CD4-positive, alpha-beta T cell (primary cell): Measurements from ENCODE around the gene LPCAT1. TPM values are rescaled to one million over a fixed set of nuclear protein-coding genes. Genes with fewer than 3 reads are reported as not detected.

Experiments
- ATAC-seq: fragments of 200-7000 bp; cut with Tn5 transposase; one replicate; pipeline ENCODE4 v1.10.0; 2022; ENCODE audit warnings: mild to moderate bottlenecking; ENCODE audit not compliant: poor library complexity
- CTCF ChIA-PET: fragments of 350-600 bp; sonication (Branson Sonifier 250); formaldehyde crosslinking; loops from one replicate; lab custom pipeline; 2021; ENCODE audit warnings: antibody characterized with exemption, inconsistent platforms; lab: Charles Lee
- POLR2A ChIA-PET: fragments of 350-600 bp; sonication (Branson Sonifier 250); formaldehyde crosslinking; loops from one replicate; lab custom pipeline; 2021; ENCODE audit warnings: antibody characterized with exemption, inconsistent platforms; lab: Charles Lee
- DNase-seq, 14 experiments: peaks; one replicate each; pipeline ENCODE4 v3.0.0-alpha.2; 2013 to 2020; ENCODE audit warnings: mixed read lengths in 2 of 14
- H3K27ac ChIP-seq, 2 donors: one replicate each; pipeline versions ENCODE4 v1.5.1 to v1.7.0; 2013; ENCODE audit warnings: low read length in 2 of 2, low read depth in 1 of 2, mild to moderate bottlenecking in 1 of 2
- H3K27me3 ChIP-seq, 2 experiments: 1 replicate in 1 of 2; 2 replicates in 1 of 2; pipeline versions ENCODE4 v1.6.1 to v1.7.0; 2013; ENCODE audit warnings: low read length in 2 of 2, control low read depth in 1 of 2, mild to moderate bottlenecking in 1 of 2, moderate library complexity in 1 of 2; ENCODE audit not compliant: insufficient read depth in 2 of 2, control insufficient read depth in 1 of 2
- H3K36me3 ChIP-seq: one replicate; pipeline ENCODE4 v1.6.1; 2013; ENCODE audit warnings: low read length, control low read depth; ENCODE audit not compliant: insufficient read depth
- H3K4me1 ChIP-seq: one replicate; pipeline ENCODE4 v1.6.1; 2013; ENCODE audit warnings: low read length, control low read depth; ENCODE audit not compliant: insufficient read depth
- H3K4me3 ChIP-seq: one replicate; pipeline ENCODE4 v1.5.1; 2013; ENCODE audit warnings: mild to moderate bottlenecking, low read length, moderate library complexity
- H3K9me3 ChIP-seq, 2 experiments: 1 replicate in 1 of 2; 2 replicates in 1 of 2; pipeline versions ENCODE4 v1.6.1 to v1.7.0; 2013; ENCODE audit warnings: low read length in 2 of 2, mild to moderate bottlenecking in 2 of 2, control low read depth in 1 of 2, moderate library complexity in 1 of 2; ENCODE audit not compliant: control insufficient read depth in 1 of 2, insufficient read depth in 1 of 2
- H3K27ac Mint-ChIP-seq: one replicate; pipeline ENCODE4 v1.8.0; 2020; ENCODE audit warnings: mixed read lengths
- H3K27me3 Mint-ChIP-seq: one replicate; pipeline ENCODE4 v1.8.0; 2021; ENCODE audit warnings: mixed read lengths
- H3K36me3 Mint-ChIP-seq: one replicate; pipeline ENCODE4 v1.8.0; 2021; ENCODE audit warnings: low read depth, mixed read lengths
- H3K4me1 Mint-ChIP-seq: one replicate; pipeline ENCODE4 v1.8.0; 2021; ENCODE audit warnings: low read depth, mixed read lengths
- H3K4me3 Mint-ChIP-seq: one replicate; pipeline ENCODE4 v1.8.0; 2020; ENCODE audit warnings: mild to moderate bottlenecking, mixed read lengths
- H3K9me3 Mint-ChIP-seq: one replicate; pipeline ENCODE4 v1.8.0; 2020; ENCODE audit warnings: mixed read lengths
- intact Hi-C, 2 experiments: fragments of 100-400 bp; cut with DNase I in 1 of 2; cut with micrococcal nuclease in 1 of 2; formaldehyde crosslinking; loops; one replicate each; pipeline versions ENCODE4 v1.15.1 to v1.9.0; 2023 to 2025; cut with DNase I, micrococcal nuclease
- total RNA-seq, 174 experiments: library from RNA in 2 of 174; stranded (reverse) in 2 of 174; gene quantifications; one replicate each; pipeline ENCODE4 v1.2.3 and lab custom pipeline; 2021 to 2026
- TF ChIP-seq, protein P1 (sequence below): fragments of 200-600 bp; IDR thresholded peaks from one replicate; pipeline ENCODE4 v1.8.0; 2022; ENCODE audit warnings: antibody characterized with exemption, mild to moderate bottlenecking

The LPCAT1 gene
- total RNA-seq, 2 experiments from 2014 or later, result 20.4 to 21.2 TPM

- intact Hi-C loops, result no loop called here
- ChIA-PET POLR2A (no interaction called here), CTCF (no interaction called here)
- no peak overlapping the region for H3K27ac Mint-ChIP-seq
- Histone ChIP-seq H3K27me3 (no peaks in the 10 kb centered on the region), H3K27ac (no peak overlapping the region), H3K4me3 (no peak overlapping the region), H3K36me3 (peaks cover 44% of the 10 kb centered on the region), H3K9me3 (no peaks in the 10 kb centered on the region), H3K4me1 (peaks cover 6% of the 10 kb centered on the region)
- no peak overlapping the region for H3K4me3 Mint-ChIP-seq
- TF ChIP-seq, protein P1, sequence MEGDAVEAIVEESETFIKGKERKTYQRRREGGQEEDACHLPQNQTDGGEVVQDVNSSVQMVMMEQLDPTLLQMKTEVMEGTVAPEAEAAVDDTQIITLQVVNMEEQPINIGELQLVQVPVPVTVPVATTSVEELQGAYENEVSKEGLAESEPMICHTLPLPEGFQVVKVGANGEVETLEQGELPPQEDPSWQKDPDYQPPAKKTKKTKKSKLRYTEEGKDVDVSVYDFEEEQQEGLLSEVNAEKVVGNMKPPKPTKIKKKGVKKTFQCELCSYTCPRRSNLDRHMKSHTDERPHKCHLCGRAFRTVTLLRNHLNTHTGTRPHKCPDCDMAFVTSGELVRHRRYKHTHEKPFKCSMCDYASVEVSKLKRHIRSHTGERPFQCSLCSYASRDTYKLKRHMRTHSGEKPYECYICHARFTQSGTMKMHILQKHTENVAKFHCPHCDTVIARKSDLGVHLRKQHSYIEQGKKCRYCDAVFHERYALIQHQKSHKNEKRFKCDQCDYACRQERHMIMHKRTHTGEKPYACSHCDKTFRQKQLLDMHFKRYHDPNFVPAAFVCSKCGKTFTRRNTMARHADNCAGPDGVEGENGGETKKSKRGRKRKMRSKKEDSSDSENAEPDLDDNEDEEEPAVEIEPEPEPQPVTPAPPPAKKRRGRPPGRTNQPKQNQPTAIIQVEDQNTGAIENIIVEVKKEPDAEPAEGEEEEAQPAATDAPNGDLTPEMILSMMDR, result no peak
- H3K36me3 Mint-ChIP-seq, result peaks cover 34% of the 10 kb centered on the region
- no peaks in the 10 kb centered on the region for H3K9me3 Mint-ChIP-seq
- H3K4me1 Mint-ChIP-seq, result no peaks in the 10 kb centered on the region
- H3K27me3 Mint-ChIP-seq, result no peaks in the 10 kb centered on the region
- no peak for ATAC-seq
- DNase-seq, result no peak
These were observed 41.8 kb downstream of the LPCAT1 start for GRCh38 chr5:1481959-1482331.

- no peak overlapping the region for H3K27ac ChIP-seq
- intact Hi-C loops, result no loop called here
- no peaks in the 10 kb centered on the region for H3K9me3 ChIP-seq
- H3K27ac Mint-ChIP-seq, result no peak overlapping the region
- H3K9me3 Mint-ChIP-seq, result no peaks in the 10 kb centered on the region
- no peak overlapping the region for H3K4me3 ChIP-seq
- H3K4me1 ChIP-seq, result peaks cover 6% of the 10 kb centered on the region
- no peak overlapping the region for H3K4me3 Mint-ChIP-seq
- CTCF ChIA-PET, result no interaction called here
- H3K27me3 ChIP-seq, result no peaks in the 10 kb centered on the region
- H3K36me3 Mint-ChIP-seq, result peaks cover 39% of the 10 kb centered on the region
- ATAC-seq (no peak), DNase-seq (no peak)
- H3K27me3 Mint-ChIP-seq, result no peaks in the 10 kb centered on the region
- H3K4me1 Mint-ChIP-seq, result no peaks in the 10 kb centered on the region
- peaks cover 46% of the 10 kb centered on the region for H3K36me3 ChIP-seq
- TF ChIP-seq, protein P1, result no peak
- POLR2A ChIA-PET, result no interaction called here
These were observed 42.3 kb downstream of the LPCAT1 start for GRCh38 chr5:1481266-1481958.

GRCh38 chr5:1480806-1481205 is 43.0 kb downstream of the LPCAT1 start:
- intact Hi-C loops, result no loop called here
- no peaks in the 10 kb centered on the region for H3K9me3 ChIP-seq
- H3K27ac ChIP-seq, result no peak overlapping the region
- TF ChIP-seq, protein P1, result no peak
- Mint-ChIP-seq H3K4me1 (no peaks in the 10 kb centered on the region), H3K27me3 (no peaks in the 10 kb centered on the region), H3K9me3 (no peaks in the 10 kb centered on the region), H3K36me3 (peaks cover 44% of the 10 kb centered on the region), H3K4me3 (no peak overlapping the region), H3K27ac (no peak overlapping the region)
- H3K4me1 ChIP-seq, result peaks cover 6% of the 10 kb centered on the region
- POLR2A ChIA-PET, result no interaction called here
- H3K36me3 ChIP-seq, result peaks cover 43% of the 10 kb centered on the region
- ATAC-seq, result no peak
- DNase-seq, result no peak
- H3K4me3 ChIP-seq, result no peak overlapping the region
- CTCF ChIA-PET, result no interaction called here
- no peaks in the 10 kb centered on the region for H3K27me3 ChIP-seq
